Nephron (organoid): ENCODE measurements around the gene PRPF8.

Experiments
- H3K27ac Mint-ChIP-seq, 3 experiments: 2 replicates each; pipeline ENCODE4 v1.8.0; 2020; ENCODE audit warnings: mixed read lengths in 3 of 3, mild to moderate bottlenecking in 2 of 3, moderate library complexity in 1 of 3
- H3K27me3 Mint-ChIP-seq: 2 replicates; pipeline ENCODE4 v1.8.0; 2021; ENCODE audit warnings: low read depth, mild to moderate bottlenecking, moderate library complexity, mixed read lengths
- H3K36me3 Mint-ChIP-seq: 2 replicates; pipeline ENCODE4 v1.8.0; 2020; ENCODE audit warnings: low read depth, mixed read lengths
- H3K4me1 Mint-ChIP-seq: 2 replicates; pipeline ENCODE4 v1.8.0; 2020; ENCODE audit warnings: mixed read lengths
- H3K4me3 Mint-ChIP-seq, 3 experiments: 2 replicates each; pipeline ENCODE4 v1.8.0; 2020; ENCODE audit warnings: mild to moderate bottlenecking in 3 of 3, mixed read lengths in 3 of 3, moderate library complexity in 2 of 3
- H3K9me3 Mint-ChIP-seq: 2 replicates; pipeline ENCODE4 v1.8.0; 2020; ENCODE audit warnings: mixed read lengths
- CTCF ChIP-seq, 3 experiments: fragments of 200-600 bp; sonication (generic); IDR thresholded peaks; one replicate each; pipeline ENCODE4 v1.5.0; 2021; ENCODE audit warnings: antibody characterized with exemption in 3 of 3; ENCODE audit not compliant: unreplicated experiment in 3 of 3

PRPF8 gene

GRCh38 chr17:1730326-1731193 lies 45.9 kb upstream of the PRPF8 start:
- Mint-ChIP-seq H3K4me3 (no peak overlapping the region), H3K4me1 (peaks cover 31% of the 10 kb centered on the region), H3K9me3 (no peaks in the 10 kb centered on the region), H3K36me3 (peaks cover 19% of the 10 kb centered on the region), H3K27me3 (no peaks in the 10 kb centered on the region), H3K27ac (peak overlapping the region in 2 of 3 experiments; percentile 82 to 89)
- no peak for TF ChIP-seq CTCF (IDR thresholded peaks at IDR 0.05; ENCODE audit: unreplicated experiment in 3 of 3)

- H3K9me3 Mint-ChIP-seq, result no peaks in the 10 kb centered on the region
- H3K4me1 Mint-ChIP-seq, result peaks cover 33% of the 10 kb centered on the region
- peak overlapping the region; percentile 57 to 82 (median 62) for H3K27ac Mint-ChIP-seq
- peaks cover 20% of the 10 kb centered on the region for H3K36me3 Mint-ChIP-seq
- H3K27me3 Mint-ChIP-seq, result no peaks in the 10 kb centered on the region
- peak overlapping the region in 2 of 3 experiments; percentile 20 to 30 for H3K4me3 Mint-ChIP-seq
- TF ChIP-seq CTCF (IDR thresholded peaks at IDR 0.05; ENCODE audit: unreplicated experiment in 3 of 3), result no peak
These were observed 45.3 kb upstream of the PRPF8 start for GRCh38 chr17:1729966-1730325.

- H3K9me3 Mint-ChIP-seq, result no peaks in the 10 kb centered on the region
- peaks cover 15% of the 10 kb centered on the region for H3K36me3 Mint-ChIP-seq
- H3K4me1 Mint-ChIP-seq, result peaks cover 26% of the 10 kb centered on the region
- no peak for TF ChIP-seq CTCF (IDR thresholded peaks at IDR 0.05; ENCODE audit: unreplicated experiment in 3 of 3)
- H3K27me3 Mint-ChIP-seq, result no peaks in the 10 kb centered on the region
- H3K4me3 Mint-ChIP-seq, result peak overlapping the region in 2 of 3 experiments; percentile 47 to 55
- peak overlapping the region; percentile 27 to 89 (median 53) for H3K27ac Mint-ChIP-seq
These were observed 43.4 kb upstream of the PRPF8 start for GRCh38 chr17:1727876-1728630.

GRCh38 chr17:1727258-1727789 lies 42.7 kb upstream of the PRPF8 start:
- TF ChIP-seq CTCF (IDR thresholded peaks at IDR 0.05; ENCODE audit: unreplicated experiment in 3 of 3), result no peak
- Mint-ChIP-seq H3K36me3 (peaks cover 15% of the 10 kb centered on the region), H3K4me3 (no peak overlapping the region), H3K9me3 (no peaks in the 10 kb centered on the region), H3K4me1 (peaks cover 25% of the 10 kb centered on the region), H3K27ac (no peak overlapping the region), H3K27me3 (no peaks in the 10 kb centered on the region)

- Mint-ChIP-seq H3K27ac (no peak overlapping the region), H3K4me1 (peaks cover 25% of the 10 kb centered on the region), H3K4me3 (peak overlapping the region; percentile 19 to 78 (median 25)), H3K27me3 (no peaks in the 10 kb centered on the region), H3K36me3 (peaks cover 15% of the 10 kb centered on the region), H3K9me3 (no peaks in the 10 kb centered on the region)
- TF ChIP-seq CTCF (IDR thresholded peaks at IDR 0.05; ENCODE audit: unreplicated experiment in 3 of 3), result no peak
These were observed 42.1 kb upstream of the PRPF8 start for GRCh38 chr17:1726626-1727257.
